Smooth muscle cell (in vitro differentiated cells): ENCODE measurements around the gene WWTR1. TPM values are rescaled to one million over a fixed set of nuclear protein-coding genes. Genes with fewer than 3 reads are reported as not detected.

ENCODE experiments used
- DNase-seq: peaks from one replicate; lab custom pipeline; 2025; ENCODE audit not compliant: unreplicated experiment; lab: John Stamatoyannopoulos, UW
- H2AFZ ChIP-seq: fragments of 200-600 bp; sonication (generic); 2 replicates; pipeline ENCODE4 v1.6.0; 2016; ENCODE audit warnings: antibody characterized with exemption, low read depth, mild to moderate bottlenecking
- H3F3A ChIP-seq: fragments of 200-600 bp; sonication (generic); 2 replicates; pipeline ENCODE4 v1.6.0; 2017; ENCODE audit warnings: antibody characterized with exemption, low read depth
- H3K27ac ChIP-seq: fragments of 200-600 bp; sonication (generic); 2 replicates; pipeline ENCODE4 v1.5.1; 2016; ENCODE audit warnings: low read depth, mild to moderate bottlenecking
- H3K27me3 ChIP-seq: fragments of 200-600 bp; sonication (generic); 2 replicates; pipeline ENCODE4 v1.6.1; 2016; ENCODE audit warnings: low read depth, mild to moderate bottlenecking
- H3K36me3 ChIP-seq: fragments of 200-600 bp; sonication (generic); 2 replicates; pipeline ENCODE4 v1.5.1; 2016; ENCODE audit warnings: low read depth
- H3K4me1 ChIP-seq: fragments of 200-600 bp; sonication (generic); 2 replicates; pipeline ENCODE4 v1.5.1; 2016; ENCODE audit warnings: low read depth
- H3K4me2 ChIP-seq: fragments of 200-600 bp; sonication (generic); 2 replicates; pipeline ENCODE4 v1.6.0; 2016; ENCODE audit warnings: mild to moderate bottlenecking
- H3K4me3 ChIP-seq: fragments of 200-600 bp; sonication (generic); 2 replicates; pipeline ENCODE4 v1.5.1; 2016; ENCODE audit warnings: mild to moderate bottlenecking
- H3K79me2 ChIP-seq: fragments of 200-600 bp; sonication (generic); 2 replicates; pipeline ENCODE4 v1.6.0; 2016; ENCODE audit warnings: low read depth, mild to moderate bottlenecking
- H3K9ac ChIP-seq: fragments of 200-600 bp; sonication (generic); 2 replicates; pipeline ENCODE4 v1.6.0; 2016; ENCODE audit warnings: low read depth
- H3K9me3 ChIP-seq: fragments of 200-600 bp; sonication (generic); replicated peaks from 2 replicates; pipeline ENCODE4 v1.5.1; 2016; ENCODE audit warnings: low read depth
- H4K20me1 ChIP-seq: fragments of 200-600 bp; sonication (generic); 2 replicates; pipeline ENCODE4 v1.6.0; 2016; ENCODE audit warnings: low read depth
- WGBS: methylation state at CpG from one replicate; pipeline ENCODE4 v1.1.7; 2016; ENCODE audit warnings: low lambda C conversion rate; 5-methylcytosine and 5-hydroxymethylcytosine counted together
- polyA plus RNA-seq: library from polyadenylated mRNA; unstranded; fragments of >200 nt; fragmentation: Nextera tagmentation; extraction: Ambion mirVana; gene quantifications from 2 replicates; pipeline ENCODE4 v1.2.1, GENCODE V29; 2016
- total RNA-seq: library from RNA; depleted of rRNA; stranded (reverse); fragments of >200 nt; gene quantifications from 2 replicates; pipeline ENCODE4 v1.2.3, GENCODE V29; 2014
- TF ChIP-seq, protein P1 (sequence below): fragments of 200-600 bp; sonication (generic); IDR thresholded peaks from 2 replicates; pipeline ENCODE4 v1.5.1; 2017; ENCODE audit warnings: borderline replicate concordance, mild to moderate bottlenecking, antibody characterized with exemption; ENCODE audit not compliant: insufficient read depth, poor library complexity, severe bottlenecking

The WWTR1 gene
- total and polyA plus RNA-seq, 2 experiments from 2014 or later: 38.4 to 55.6 TPM

DNA sequence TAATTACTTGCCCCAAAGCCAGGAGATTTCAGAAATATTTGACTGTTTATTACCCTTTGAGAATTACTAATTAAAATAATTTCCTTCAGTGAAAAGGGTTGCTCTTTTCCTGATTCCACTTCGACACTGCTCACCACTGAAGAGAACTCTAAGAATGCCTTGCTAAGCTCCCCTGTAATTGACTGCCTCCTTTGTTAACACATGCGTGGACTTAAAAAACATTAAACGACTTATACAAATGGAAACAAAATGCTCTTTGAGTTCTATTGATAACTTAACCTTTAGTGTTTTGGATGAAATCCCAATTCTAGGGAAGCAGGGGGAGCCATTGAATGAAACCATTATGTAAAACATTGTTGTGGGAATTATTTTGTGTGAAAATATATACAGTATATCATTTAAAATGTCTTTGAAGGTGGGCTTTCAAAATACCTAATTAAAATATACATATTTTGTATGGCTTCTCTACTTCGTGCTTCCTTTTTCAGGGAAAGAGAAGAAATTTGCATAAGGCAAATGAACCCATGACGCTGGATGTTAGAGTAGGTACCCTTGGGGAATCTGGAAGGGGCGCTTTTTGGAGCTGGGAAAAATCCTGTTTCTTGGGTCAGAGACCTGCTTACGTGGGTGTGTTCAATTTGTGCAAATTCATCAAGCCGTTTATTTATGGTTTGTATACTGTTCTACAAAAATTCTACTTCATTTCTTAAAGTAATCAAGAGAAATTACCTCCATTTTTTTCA, 64.2 kb downstream of the WWTR1 start:
- H3K4me3 ChIP-seq: no peak overlapping the region
- no peaks in the 10 kb centered on the region for H3F3A ChIP-seq
- H3K4me2 ChIP-seq: no peak overlapping the region
- TF ChIP-seq, protein P1, sequence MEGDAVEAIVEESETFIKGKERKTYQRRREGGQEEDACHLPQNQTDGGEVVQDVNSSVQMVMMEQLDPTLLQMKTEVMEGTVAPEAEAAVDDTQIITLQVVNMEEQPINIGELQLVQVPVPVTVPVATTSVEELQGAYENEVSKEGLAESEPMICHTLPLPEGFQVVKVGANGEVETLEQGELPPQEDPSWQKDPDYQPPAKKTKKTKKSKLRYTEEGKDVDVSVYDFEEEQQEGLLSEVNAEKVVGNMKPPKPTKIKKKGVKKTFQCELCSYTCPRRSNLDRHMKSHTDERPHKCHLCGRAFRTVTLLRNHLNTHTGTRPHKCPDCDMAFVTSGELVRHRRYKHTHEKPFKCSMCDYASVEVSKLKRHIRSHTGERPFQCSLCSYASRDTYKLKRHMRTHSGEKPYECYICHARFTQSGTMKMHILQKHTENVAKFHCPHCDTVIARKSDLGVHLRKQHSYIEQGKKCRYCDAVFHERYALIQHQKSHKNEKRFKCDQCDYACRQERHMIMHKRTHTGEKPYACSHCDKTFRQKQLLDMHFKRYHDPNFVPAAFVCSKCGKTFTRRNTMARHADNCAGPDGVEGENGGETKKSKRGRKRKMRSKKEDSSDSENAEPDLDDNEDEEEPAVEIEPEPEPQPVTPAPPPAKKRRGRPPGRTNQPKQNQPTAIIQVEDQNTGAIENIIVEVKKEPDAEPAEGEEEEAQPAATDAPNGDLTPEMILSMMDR: no peak
- peaks cover 18% of the 10 kb centered on the region for H3K4me1 ChIP-seq
- WGBS: 79% methylated on average over 8 of the region's 8 CpGs
- no peak overlapping the region for H3K9ac ChIP-seq
- no peak for DNase-seq
- no peaks in the 10 kb centered on the region for H3K9me3 ChIP-seq
- H4K20me1 ChIP-seq: peaks cover 84% of the 10 kb centered on the region
- H3K27me3 ChIP-seq: no peaks in the 10 kb centered on the region
- H3K79me2 ChIP-seq: peaks cover 97% of the 10 kb centered on the region
- no peaks in the 10 kb centered on the region for H3K36me3 ChIP-seq
- no peak overlapping the region for H2AFZ ChIP-seq
- no peak overlapping the region for H3K27ac ChIP-seq

DNA sequence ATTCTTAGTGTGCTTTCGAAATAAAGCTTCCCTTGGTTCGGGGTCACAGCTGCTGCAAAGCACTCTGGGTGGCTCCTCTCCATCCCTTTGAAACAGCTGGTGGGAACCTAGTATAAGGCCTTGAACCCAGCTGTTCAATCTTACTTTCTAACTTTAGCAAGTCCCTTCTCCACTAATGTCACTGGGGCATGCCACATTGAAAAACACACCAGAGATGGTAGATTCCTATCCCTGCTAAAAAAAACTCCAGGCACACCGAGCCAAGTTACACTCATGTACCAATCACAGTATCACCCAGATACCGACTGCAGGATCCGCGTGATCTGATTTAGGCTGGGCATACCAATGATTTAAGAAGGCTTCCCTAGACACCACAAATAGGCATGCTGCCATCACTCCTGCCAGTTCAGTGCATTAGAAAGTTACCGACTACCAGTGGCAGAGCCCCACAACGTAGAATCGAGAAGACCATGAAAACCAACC, 65.0 kb downstream of the WWTR1 start:
- TF ChIP-seq, protein P1: no peak
- Histone ChIP-seq H3K27ac (no peak overlapping the region), H3K4me2 (no peak overlapping the region), H3K27me3 (no peaks in the 10 kb centered on the region), H3K4me1 (peaks cover 18% of the 10 kb centered on the region), H3K4me3 (no peak overlapping the region), H4K20me1 (peaks cover 83% of the 10 kb centered on the region), H3K9me3 (no peaks in the 10 kb centered on the region), H3K9ac (no peak overlapping the region), H3K79me2 (peaks cover 97% of the 10 kb centered on the region), H3K36me3 (no peaks in the 10 kb centered on the region), H2AFZ (no peak overlapping the region), H3F3A (no peaks in the 10 kb centered on the region)
- no peak for DNase-seq
- 94% methylated on average over 9 of the region's 9 CpGs for WGBS

DNA sequence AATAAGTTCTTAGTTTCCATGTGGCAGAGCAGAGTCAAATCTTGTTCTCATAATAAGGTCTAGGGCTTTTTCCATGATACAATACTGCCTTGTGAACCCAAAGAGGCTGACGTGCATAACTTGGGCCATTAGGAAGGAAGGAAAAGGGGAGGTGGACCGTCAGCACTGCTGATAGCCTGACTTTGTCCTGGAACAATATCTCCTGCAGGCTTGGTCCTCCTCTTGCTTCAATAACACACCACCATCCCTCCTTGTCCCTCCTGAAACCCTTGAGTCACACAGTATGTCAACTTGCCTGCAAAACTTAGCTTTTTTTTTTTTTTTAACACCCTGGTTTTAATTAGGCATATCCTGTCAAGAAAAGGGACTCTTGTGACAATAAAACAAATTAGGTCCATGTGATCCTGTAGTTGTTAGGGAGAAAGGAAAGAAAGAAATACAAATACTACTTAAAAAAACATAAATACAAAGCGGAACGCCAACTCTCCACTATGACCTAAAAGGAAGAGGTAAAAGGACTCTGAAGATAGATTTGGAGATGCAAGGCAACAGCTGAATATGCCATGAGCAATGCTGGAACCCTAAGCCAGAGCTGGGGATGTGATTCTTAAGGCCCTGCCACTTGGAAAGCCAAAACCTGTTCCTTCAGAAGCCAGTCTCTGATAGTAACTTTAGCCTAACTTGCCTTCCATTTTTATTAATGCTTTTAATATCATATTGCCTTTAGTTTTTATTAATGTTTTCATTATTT, 67.0 kb downstream of the WWTR1 start:
- Histone ChIP-seq H3K9me3 (no peaks in the 10 kb centered on the region), H3K36me3 (no peaks in the 10 kb centered on the region), H3K27ac (no peak overlapping the region), H3K4me3 (no peak overlapping the region), H4K20me1 (peaks cover 87% of the 10 kb centered on the region), H3K27me3 (no peaks in the 10 kb centered on the region), H3F3A (no peaks in the 10 kb centered on the region), H3K79me2 (peaks cover 97% of the 10 kb centered on the region), H3K9ac (no peak overlapping the region), H3K4me1 (peaks cover 18% of the 10 kb centered on the region), H3K4me2 (no peak overlapping the region), H2AFZ (no peak overlapping the region)
- WGBS: 78% methylated on average over 4 of the region's 4 CpGs
- no peak for DNase-seq
- TF ChIP-seq, protein P1: no peak
